Gastrocnemius medialis (tissue), 4 donors: Measurements from ENCODE around the gene PPIG.
"Not testable (repeated sequence)": the region's sequence is repeated elsewhere in the genome, so short reads cannot be mapped to it uniquely, and the experiment has no call there.

Source experiments
- POLR2A ChIP-seq, 2 donors: fragments of 450-650 bp; IDR thresholded peaks; one replicate each; pipeline ENCODE4 v1.6.1; 2017; ENCODE audit warnings: antibody characterized with exemption in 2 of 2, mild to moderate bottlenecking in 2 of 2, moderate library complexity in 2 of 2
- TF ChIP-seq, protein P1 (sequence below), 5 experiments: fragments of 450-650 bp in 3 of 5; fragments of 200-600 bp in 2 of 5; sonication (generic) in 2 of 5; IDR thresholded peaks in 4 of 5; conservative IDR thresholded peaks in 1 of 5; 1 replicate in 4 of 5; 2 replicates in 1 of 5; pipeline ENCODE4 v1.5.1; 2016 to 2019; ENCODE audit warnings: antibody characterized with exemption in 5 of 5, mild to moderate bottlenecking in 3 of 5, moderate library complexity in 3 of 5

DNA sequence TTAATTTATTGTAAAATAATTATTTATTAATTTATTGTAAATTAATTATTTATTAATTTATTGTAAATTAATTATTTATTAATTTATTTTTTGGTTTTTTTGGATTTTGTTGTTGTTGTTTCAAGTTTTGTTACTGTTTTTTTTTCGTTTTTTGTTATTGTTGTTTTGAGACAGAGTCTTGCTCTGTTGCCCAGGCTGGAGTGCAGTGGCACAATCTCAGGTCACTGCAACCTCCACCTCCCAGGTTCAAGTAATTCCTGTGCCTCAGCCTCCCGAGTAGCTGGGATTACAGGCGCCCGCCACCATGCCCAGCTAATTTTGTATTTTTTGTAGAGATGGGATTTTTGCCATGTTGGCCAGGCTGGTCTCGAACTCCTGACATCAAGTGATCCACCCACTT lies 22.1 kb upstream of the PPIG start:
- TF ChIP-seq POLR2A (IDR thresholded peaks at IDR 0.05): not testable (repeated sequence)
- TF ChIP-seq, protein P1, sequence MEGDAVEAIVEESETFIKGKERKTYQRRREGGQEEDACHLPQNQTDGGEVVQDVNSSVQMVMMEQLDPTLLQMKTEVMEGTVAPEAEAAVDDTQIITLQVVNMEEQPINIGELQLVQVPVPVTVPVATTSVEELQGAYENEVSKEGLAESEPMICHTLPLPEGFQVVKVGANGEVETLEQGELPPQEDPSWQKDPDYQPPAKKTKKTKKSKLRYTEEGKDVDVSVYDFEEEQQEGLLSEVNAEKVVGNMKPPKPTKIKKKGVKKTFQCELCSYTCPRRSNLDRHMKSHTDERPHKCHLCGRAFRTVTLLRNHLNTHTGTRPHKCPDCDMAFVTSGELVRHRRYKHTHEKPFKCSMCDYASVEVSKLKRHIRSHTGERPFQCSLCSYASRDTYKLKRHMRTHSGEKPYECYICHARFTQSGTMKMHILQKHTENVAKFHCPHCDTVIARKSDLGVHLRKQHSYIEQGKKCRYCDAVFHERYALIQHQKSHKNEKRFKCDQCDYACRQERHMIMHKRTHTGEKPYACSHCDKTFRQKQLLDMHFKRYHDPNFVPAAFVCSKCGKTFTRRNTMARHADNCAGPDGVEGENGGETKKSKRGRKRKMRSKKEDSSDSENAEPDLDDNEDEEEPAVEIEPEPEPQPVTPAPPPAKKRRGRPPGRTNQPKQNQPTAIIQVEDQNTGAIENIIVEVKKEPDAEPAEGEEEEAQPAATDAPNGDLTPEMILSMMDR (IDR thresholded peaks at IDR 0.05 in 4 of 5, conservative IDR thresholded peaks at IDR 0.05 in 1 of 5): not testable (repeated sequence)
